ENCODE results near the gene RAD1.
"Not testable (repeated sequence)": the region's sequence is repeated elsewhere in the genome, so short reads cannot be mapped to it uniquely, and the experiment has no call there.

Gene RAD1

DNA sequence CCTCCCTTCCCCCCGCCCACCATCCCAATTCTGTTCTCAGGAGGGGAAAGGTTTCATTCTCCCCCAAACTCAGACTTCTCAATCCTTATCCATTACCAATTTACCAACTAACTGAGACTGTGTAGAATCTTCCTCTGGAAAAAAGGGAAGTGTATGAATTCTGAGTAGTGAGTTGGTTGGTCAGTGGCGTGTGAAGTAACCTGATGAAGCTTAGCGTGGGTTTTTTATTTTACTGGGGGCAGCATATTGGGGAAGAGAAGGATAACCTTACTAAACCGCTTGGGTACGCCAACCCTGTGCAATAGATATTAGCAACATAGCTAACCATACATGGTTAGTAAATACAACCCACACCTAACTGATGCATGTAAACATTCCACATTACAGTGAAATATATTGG is 13.0 kb upstream of the RAD1 start:
- no peak for DNase-seq (ENCODE audit: low read depth in 1 of 2, low spot score in 1 of 2)
- TF ChIP-seq JUND (IDR thresholded peaks at IDR 0.05; ENCODE audit: low read depth) = no peak
- in situ Hi-C loops (cut with HindIII; ENCODE audit: low pct_unique_long_range_greater_than_20kb, low sequenced_read_pairs) = no loop called here

- no peak for DNase-seq (ENCODE audit: low read depth in 1 of 2, low spot score in 1 of 2)
- TF ChIP-seq JUND (IDR thresholded peaks at IDR 0.05; ENCODE audit: low read depth) = no peak
- in situ Hi-C loops (cut with HindIII; ENCODE audit: low pct_unique_long_range_greater_than_20kb, low sequenced_read_pairs) = no loop called here
Observed at GRCh38 chr5:34927785-34928184, 12.5 kb upstream of the RAD1 start.

GRCh38 chr5:34926318-34926888 is 11.1 kb upstream of the RAD1 start:
- in situ Hi-C loops (cut with HindIII; ENCODE audit: low pct_unique_long_range_greater_than_20kb, low sequenced_read_pairs) = no loop called here
- no peak for DNase-seq (ENCODE audit: low read depth in 1 of 2, low spot score in 1 of 2)
- TF ChIP-seq JUND (IDR thresholded peaks at IDR 0.05; ENCODE audit: low read depth) = no peak

- in situ Hi-C loops (cut with HindIII; ENCODE audit: low pct_unique_long_range_greater_than_20kb, low sequenced_read_pairs) = no loop called here
- no peak for DNase-seq (ENCODE audit: low read depth in 1 of 2, low spot score in 1 of 2)
- no peak for TF ChIP-seq JUND (IDR thresholded peaks at IDR 0.05; ENCODE audit: low read depth)
Observed at GRCh38 chr5:34924462-34924765, 9.1 kb upstream of the RAD1 start.

DNA sequence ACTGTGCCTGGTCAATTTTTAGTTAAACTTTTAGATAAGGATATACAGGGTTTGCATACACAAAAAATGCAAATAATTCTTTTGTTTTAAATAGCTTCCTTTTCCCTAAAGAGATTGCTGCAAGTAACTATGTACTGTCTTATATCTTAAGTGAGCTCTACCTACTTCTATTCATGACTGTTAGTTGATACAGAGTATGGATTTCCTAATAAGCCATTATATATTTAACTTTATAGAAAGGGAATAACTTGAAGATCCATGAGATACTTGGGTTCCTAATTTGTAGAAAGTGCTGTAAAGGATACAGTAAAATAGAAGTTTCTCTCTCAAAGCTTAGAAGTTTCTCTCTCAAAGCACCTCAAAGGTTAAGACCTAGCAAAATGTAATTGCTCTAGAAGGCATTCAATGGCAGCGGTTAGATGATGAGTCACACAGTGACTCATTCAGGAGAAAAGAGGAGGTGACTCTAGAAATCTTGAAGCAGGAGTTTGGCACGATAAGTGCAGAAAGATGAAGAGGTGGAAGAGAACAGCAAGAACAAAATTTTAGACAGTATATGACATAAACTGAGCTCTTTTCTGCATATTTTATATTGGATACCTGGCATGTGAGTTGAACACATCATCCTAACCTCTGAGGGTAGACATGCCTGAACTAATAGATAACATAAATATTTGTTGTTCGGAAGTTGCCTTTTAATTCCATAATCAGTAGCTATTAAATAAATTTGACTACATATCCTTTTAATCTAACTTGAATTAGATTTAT is 8.6 kb upstream of the RAD1 start:
- DNase-seq (ENCODE audit: low read depth in 1 of 2, low spot score in 1 of 2) = peak in 1 of 2 experiments; percentile 51
- TF ChIP-seq JUND (IDR thresholded peaks at IDR 0.05; ENCODE audit: low read depth) = 0 out of 2 replicates have a peak, but pooled peaks have one; percentile 19
- in situ Hi-C loops (cut with HindIII; ENCODE audit: low pct_unique_long_range_greater_than_20kb, low sequenced_read_pairs) = no loop called here

DNA sequence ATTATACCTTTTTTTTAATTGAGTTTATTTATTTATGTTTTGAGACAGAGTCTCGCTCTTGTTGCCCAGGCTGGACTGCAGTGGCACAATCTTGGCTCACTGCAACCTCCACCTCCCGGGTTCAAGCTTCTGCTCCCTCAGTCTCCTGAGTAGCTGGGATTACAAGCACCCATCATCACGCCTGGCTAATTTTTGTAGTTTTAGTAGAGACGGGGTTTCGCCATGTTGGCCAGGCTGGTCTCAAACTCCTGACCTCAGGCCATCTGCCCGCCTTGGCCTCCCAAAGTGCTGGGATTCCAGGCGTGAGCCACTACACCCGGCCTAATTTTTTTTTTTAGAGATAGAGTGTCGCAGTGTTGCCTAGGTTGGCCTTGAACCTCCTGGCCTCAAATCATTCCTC is 8.0 kb upstream of the RAD1 start:
- in situ Hi-C loops (cut with HindIII; ENCODE audit: low pct_unique_long_range_greater_than_20kb, low sequenced_read_pairs); DNase-seq (ENCODE audit: low read depth in 1 of 2, low spot score in 1 of 2): not testable (repeated sequence)

GRCh38 chr5:34919077-34919476 is 3.8 kb upstream of the RAD1 start:
- in situ Hi-C loops (cut with HindIII; ENCODE audit: low pct_unique_long_range_greater_than_20kb, low sequenced_read_pairs) = no loop called here
- TF ChIP-seq JUND (IDR thresholded peaks at IDR 0.05; ENCODE audit: low read depth) = no peak
- no peak for DNase-seq (ENCODE audit: low read depth in 1 of 2, low spot score in 1 of 2)

DNA sequence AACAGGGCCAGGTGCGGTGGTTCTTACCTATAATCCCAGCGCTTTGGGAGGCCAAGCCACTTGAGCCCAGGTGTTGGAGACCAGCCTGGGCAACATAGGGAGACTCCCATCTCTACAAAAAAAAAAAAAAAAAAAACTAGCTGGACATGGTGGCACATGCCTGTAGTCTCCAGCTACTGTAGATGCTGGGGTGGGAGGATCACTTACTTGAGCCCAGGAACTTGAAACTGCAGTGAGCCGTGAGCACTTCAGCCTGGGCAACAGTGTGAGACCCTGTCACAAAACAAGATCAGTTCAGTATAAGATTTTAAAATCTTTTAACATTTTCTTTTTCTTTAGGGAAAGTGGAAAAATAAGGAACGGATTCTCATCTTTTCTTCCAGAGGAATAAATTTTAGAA is 2.7 kb upstream of the RAD1 start:
- no peak for DNase-seq (ENCODE audit: low read depth in 1 of 2, low spot score in 1 of 2)
- TF ChIP-seq JUND (IDR thresholded peaks at IDR 0.05; ENCODE audit: low read depth) = no peak
- in situ Hi-C loops (cut with HindIII; ENCODE audit: low pct_unique_long_range_greater_than_20kb, low sequenced_read_pairs) = no loop called here

DNA sequence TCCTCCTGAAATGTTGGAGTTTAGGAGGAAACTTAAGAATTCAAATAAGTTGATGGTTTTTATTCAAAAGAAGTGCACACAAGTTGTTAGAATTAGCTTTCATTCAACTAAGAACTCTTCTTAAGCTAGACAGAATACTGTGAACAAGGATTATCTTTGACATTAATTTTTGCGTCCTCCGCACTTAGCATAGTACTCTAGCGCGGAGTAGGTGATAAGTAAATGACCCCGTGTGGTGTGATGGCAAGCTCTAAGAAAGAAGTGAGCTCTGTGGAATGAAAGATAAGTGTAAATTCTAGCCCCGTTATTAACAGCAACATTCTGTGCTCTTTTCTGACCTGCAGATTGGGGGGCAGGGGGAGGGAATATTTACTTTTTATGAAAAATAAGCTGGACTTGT is 1.2 kb upstream of the RAD1 start:
- in situ Hi-C loops (cut with HindIII; ENCODE audit: low pct_unique_long_range_greater_than_20kb, low sequenced_read_pairs) = no loop called here
- no peak for DNase-seq (ENCODE audit: low read depth in 1 of 2, low spot score in 1 of 2)

DNA sequence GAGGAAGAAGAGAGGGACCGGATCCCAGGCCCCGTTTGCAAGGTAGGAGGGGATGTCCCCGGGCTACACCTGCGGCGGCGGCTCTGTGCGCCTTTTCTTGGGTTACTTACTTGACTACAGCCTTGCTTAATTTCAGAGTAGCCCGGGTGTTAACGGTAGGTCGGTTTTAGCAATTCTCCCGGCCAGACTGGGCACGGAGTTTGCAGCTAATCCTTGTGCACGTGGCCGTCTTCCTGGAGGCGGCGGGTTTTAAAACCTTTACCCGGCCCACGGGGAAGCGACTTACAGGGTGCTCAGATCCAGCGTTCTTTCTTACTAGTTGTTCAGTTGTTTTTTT is 520 bp upstream of the RAD1 start:
- no peak for DNase-seq (ENCODE audit: low read depth in 1 of 2, low spot score in 1 of 2)
- in situ Hi-C loops (cut with HindIII; ENCODE audit: low pct_unique_long_range_greater_than_20kb, low sequenced_read_pairs) = no loop called here
- no peak for TF ChIP-seq JUND (IDR thresholded peaks at IDR 0.05; ENCODE audit: low read depth)

More for the DNA sequence above, 1.2 kb upstream of the RAD1 start:
- no peak for TF ChIP-seq JUND (IDR thresholded peaks at IDR 0.05; ENCODE audit: low read depth)

GRCh38 chr5:34914671-34915138 is 599 bp downstream of the RAD1 start:
- DNase-seq (ENCODE audit: low read depth in 1 of 2, low spot score in 1 of 2) = no peak
- in situ Hi-C loops (cut with HindIII; ENCODE audit: low pct_unique_long_range_greater_than_20kb, low sequenced_read_pairs) = no loop called here

GRCh38 chr5:34913072-34913471 is 2.2 kb downstream of the RAD1 start:
- DNase-seq (ENCODE audit: low read depth in 1 of 2, low spot score in 1 of 2) = no peak
- no peak for TF ChIP-seq JUND (IDR thresholded peaks at IDR 0.05; ENCODE audit: low read depth)
- in situ Hi-C loops (cut with HindIII; ENCODE audit: low pct_unique_long_range_greater_than_20kb, low sequenced_read_pairs) = no loop called here

More at GRCh38 chr5:34914671-34915138, 599 bp downstream of the RAD1 start:
- no peak for TF ChIP-seq JUND (IDR thresholded peaks at IDR 0.05; ENCODE audit: low read depth)

- no peak for TF ChIP-seq JUND (IDR thresholded peaks at IDR 0.05; ENCODE audit: low read depth)
- peak in 1 of 2 experiments; percentile 23 for DNase-seq (ENCODE audit: low read depth in 1 of 2, low spot score in 1 of 2)
- in situ Hi-C loops (cut with HindIII; ENCODE audit: low pct_unique_long_range_greater_than_20kb, low sequenced_read_pairs) = no loop called here
Observed at GRCh38 chr5:34905564-34905963, 9.7 kb downstream of the RAD1 start.

DNA sequence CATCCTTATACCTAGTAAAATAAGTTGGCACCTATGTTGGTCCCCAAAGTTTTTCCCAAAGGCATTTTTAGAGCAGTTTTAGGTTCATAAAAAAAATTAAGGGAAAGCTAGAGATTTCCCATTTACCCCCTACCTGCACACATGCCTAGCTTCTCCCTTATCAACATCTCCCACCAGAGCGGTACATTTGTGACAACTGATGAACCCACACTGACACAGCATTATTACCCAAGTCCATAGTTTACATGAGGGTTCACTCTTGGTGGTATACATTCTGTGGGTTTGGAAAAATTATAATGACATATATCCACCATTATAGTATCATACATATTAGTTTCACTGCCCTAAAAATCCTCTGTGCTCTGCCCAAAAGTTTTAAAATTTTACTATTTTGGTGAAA is 12.0 kb downstream of the RAD1 start:
- no peak for DNase-seq (ENCODE audit: low read depth in 1 of 2, low spot score in 1 of 2)
- in situ Hi-C loops (cut with HindIII; ENCODE audit: low pct_unique_long_range_greater_than_20kb, low sequenced_read_pairs) = no loop called here
- TF ChIP-seq JUND (IDR thresholded peaks at IDR 0.05; ENCODE audit: low read depth) = no peak

Data from T47D (cell line).